LoVo (cell line): Measurements from ENCODE around the gene FRMPD1.

Experiments
- DNase-seq: peaks from one replicate; pipeline ENCODE4 v3.0.0-alpha.2; 2016; ENCODE audit warnings: low spot score

FRMPD1 gene

GRCh38 chr9:37776328-37776727, 125.6 kb downstream of the FRMPD1 start:
- no peak for DNase-seq

GRCh38 chr9:37778534-37778933, 127.8 kb downstream of the FRMPD1 start:
- no peak for DNase-seq

- no peak for DNase-seq
These were observed 133.5 kb downstream of the FRMPD1 start for GRCh38 chr9:37784291-37784615.

GRCh38 chr9:37784616-37785483, 134.1 kb downstream of the FRMPD1 start, which contains the start of gene EXOSC3:
Gene EXOSC3, minus strand, starts transcription at chr9:37785064. Its CDS starts 20 bp downstream, at chr9:37785044.
- peak; percentile 93 for DNase-seq

- DNase-seq: no peak
These were observed 136.3 kb downstream of the FRMPD1 start for GRCh38 chr9:37787059-37787458.

GRCh38 chr9:37788332-37788731, 137.6 kb downstream of the FRMPD1 start:
- DNase-seq: no peak

- no peak for DNase-seq
These were observed 139.3 kb downstream of the FRMPD1 start for GRCh38 chr9:37790096-37790495.

- no peak for DNase-seq
These were observed 141.4 kb downstream of the FRMPD1 start for GRCh38 chr9:37792122-37792521.

- no peak for DNase-seq
These were observed 145.5 kb downstream of the FRMPD1 start for GRCh38 chr9:37796232-37796631.
